Fibroblast of villous mesenchyme (primary cell): ENCODE data around the gene ANTKMT. TPM values are rescaled to one million over a fixed set of nuclear protein-coding genes. Genes with fewer than 3 reads are reported as not detected.

Experiments
- DNase-seq: peaks from one replicate; pipeline ENCODE4 v3.0.0-alpha.2; 2010; ENCODE audit warnings: low read depth
- H3K4me3 ChIP-seq: 2 replicates; pipeline ENCODE4 v1.5.1; 2011; ENCODE audit warnings: low read depth, mild to moderate bottlenecking, low read length
- CTCF ChIP-seq: IDR thresholded peaks from 2 replicates; pipeline ENCODE4 v1.5.1; 2012; ENCODE audit warnings: low read depth, mild to moderate bottlenecking, low read length; ENCODE audit not compliant: insufficient read depth
- total RNA-seq: library from RNA; depleted of rRNA; stranded (reverse); fragments of >200 nt; gene quantifications from 2 replicates; pipeline ENCODE4 v1.2.3, GENCODE V29; 2012

Gene ANTKMT
- total RNA-seq, 1 donor = 19.4 TPM

DNA sequence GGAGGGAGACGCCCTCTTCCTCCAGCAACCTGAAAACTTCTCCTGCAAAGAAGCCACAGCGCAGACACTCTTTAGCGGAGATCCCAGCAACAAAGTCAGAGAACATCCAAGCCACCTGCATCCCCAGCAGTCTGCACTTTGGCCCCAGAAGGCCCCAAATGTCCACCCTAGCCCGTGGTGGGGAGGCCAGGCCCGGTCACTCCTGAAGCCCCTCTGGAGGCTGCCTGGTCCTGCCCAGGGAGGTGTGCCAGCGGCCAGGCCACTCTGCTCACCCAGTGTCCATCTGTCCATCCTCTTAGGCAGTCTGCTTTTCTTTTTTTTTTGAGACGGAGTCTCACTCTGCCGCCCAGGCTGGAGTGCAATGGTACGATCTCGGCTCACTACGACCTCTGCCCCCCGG, 11.4 kb downstream of the ANTKMT start:
- no peak for DNase-seq
- no peak for TF ChIP-seq CTCF
- no peak overlapping the region for H3K4me3 ChIP-seq

- H3K4me3 ChIP-seq = no peak overlapping the region
- no peak for DNase-seq
- TF ChIP-seq CTCF = no peak
Measured at GRCh38 chr16:732936-733335, 12.0 kb downstream of the ANTKMT start.

DNA sequence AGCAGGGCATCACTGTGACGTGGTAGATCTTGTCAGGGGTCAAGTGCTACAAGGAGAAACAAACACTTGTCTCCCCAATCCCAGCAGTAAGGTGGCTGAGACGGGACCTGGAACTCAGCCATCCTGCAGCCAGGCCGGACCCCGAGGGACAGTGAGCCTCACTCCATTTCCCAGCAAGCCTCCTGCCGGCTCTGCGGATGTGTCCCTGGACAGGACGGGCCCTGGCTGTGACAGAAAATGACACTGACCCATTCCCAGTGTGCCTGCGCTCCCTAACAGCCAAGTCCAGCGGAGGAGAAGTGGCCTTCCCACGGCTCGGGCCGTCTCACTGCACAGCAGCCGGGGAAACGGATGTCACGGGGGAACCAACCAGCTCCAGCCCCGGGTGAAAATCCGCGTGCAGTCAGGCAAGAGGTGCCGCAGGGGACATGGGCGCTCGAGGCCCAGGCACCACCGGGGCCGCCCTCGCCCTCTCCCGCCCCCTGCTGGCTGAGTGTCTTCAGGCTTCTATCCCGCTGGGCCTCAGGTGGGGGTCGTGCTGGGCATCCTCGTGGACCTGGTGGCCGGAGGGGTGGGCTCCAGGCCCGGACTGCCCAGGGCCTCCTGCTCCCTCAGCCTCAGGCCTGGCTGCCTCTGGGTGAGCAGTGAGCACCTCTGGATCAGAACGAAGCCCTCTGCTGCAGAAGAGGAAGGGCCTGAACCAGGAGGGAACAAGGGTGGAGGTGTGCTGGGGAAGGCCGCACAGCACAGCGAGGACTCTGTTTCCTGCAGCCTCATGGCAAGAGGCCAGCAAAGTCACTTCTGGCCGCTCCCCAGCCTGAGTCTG, 12.6 kb downstream of the ANTKMT start:
- H3K4me3 ChIP-seq = no peak overlapping the region
- TF ChIP-seq CTCF = peak; percentile 46
- no peak for DNase-seq

DNA sequence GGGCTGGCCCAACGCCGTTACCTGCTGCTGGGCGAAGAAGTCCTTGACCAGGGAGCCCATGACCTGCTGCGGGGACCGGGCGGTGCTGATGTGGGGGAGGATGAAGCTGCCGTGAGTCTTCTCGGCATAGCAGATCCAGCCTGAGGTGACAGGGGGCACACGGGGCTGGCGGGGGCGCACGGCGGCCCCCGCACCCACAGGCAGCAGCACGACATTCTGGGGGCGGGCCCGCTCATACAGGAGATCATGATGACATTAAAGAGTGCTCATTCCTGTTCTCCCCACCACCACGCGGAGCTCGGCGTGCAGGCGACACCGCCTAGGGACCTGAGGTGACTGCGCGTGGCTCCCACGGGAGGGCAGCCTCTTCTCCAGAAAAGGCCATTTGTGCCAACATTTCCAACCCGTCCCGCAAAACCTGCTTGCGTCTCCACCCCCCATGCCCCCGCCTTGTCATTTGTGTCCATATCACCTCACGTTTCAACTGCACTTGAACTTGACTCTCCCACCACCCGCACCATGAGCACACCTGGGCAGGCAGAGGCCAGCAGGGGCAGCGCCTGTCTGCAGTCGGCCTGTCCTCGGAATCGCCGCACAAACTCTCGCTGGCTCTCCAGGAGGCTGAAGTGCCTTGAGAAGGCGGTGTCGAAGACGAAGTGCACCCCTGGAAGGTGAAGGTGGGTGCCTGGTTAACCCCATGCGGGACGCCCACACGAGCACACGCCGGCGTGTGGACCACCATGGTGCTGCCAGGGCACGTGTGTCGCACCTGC, 13.4 kb downstream of the ANTKMT start:
- no peak overlapping the region for H3K4me3 ChIP-seq
- DNase-seq = no peak
- no peak for TF ChIP-seq CTCF

DNA sequence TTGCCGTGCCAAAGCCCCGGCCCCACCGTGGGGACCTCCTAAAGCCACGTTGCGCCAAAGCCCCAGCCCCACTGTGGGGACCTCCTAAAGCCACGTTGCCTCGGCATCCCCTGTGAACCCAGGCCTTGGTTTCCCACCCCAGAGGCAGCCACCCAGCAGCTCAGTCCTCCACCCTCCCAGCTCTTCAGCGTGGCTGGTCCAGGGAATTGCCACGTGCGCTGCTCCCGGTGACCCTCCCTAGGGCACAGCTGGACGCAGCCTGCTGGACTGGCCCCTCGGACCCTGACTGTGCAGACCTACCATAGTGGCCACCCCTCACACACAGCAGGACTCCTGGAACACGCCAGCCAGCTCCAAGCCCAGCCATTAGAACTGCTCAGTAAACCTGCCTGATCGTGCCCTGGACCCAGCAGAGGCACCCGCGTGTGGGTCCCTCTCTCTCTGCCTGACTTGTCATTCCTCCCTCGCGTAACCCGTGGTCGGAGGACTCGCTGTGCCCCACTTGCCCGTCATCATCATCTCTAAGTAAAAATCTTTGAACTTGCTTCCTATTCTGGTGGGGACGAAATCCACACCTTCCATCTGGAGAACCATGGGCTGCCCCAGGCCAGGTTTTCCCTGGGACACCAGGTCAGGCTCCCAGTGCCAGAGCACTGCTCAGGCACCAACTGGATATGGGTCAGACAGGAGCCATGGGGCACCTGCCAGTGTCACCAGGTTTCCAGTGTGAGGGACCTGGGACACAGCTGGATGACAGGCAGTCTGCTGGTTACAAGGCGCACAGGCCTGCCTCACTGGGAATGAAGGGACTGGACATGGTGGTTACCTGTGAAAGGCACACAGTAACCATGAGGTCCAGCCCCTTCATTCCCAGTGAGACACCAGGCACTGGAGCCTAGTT, 14.3 kb downstream of the ANTKMT start:
- no peak for DNase-seq
- TF ChIP-seq CTCF = no peak

DNA sequence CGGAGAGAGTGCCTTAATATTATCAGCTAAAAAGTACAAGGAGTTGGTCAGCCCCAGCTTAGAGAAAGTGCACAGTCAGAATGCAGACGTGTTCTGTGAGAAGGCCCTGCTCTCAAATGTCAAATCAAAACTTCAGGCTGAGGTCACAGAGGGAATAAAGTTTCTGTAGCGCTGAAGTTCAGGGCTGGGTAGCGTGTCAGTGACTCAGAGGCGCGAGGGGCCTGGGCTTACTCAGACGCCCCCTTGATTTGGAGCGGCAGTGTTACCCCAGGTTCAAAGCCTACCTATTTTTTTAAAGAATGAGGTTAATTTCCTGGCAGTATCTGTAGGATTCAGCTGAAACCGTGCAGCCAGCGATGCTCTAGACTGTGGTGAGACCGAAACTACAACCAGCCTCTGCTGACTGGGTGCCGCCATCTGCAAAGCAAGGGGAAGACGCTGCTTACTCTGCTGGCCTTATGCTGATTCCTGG, 15.1 kb downstream of the ANTKMT start:
- DNase-seq = no peak
- no peak overlapping the region for H3K4me3 ChIP-seq
- TF ChIP-seq CTCF = no peak

More for the DNA sequence above, 14.3 kb downstream of the ANTKMT start:
- no peak overlapping the region for H3K4me3 ChIP-seq
